A549 (cell line): ENCODE results near the gene TRIM59.

Source experiments
- BHLHE40 ChIP-seq: IDR thresholded peaks from 2 replicates; pipeline ENCODE4 v1.6.1; 2012; ENCODE audit warnings: low read depth, low read length, inconsistent platforms
- CEBPB ChIP-seq, 2 experiments: fragments of >200 bp in 1 of 2; sonication (Bioruptor Twin) in 1 of 2; formaldehyde crosslinking in 1 of 2; IDR thresholded peaks; 2 replicates each; pipeline ENCODE4 v1.6.1; 2012 to 2016
- CHD2 ChIP-seq: fragments of 150-350 bp; IDR thresholded peaks from 2 replicates; pipeline ENCODE4 v1.6.1; 2014; ENCODE audit warnings: low read length; ENCODE audit not compliant: partially characterized antibody
- CTCF ChIP-seq: fragments of >200 bp; sonication (Bioruptor Twin); formaldehyde crosslinking; IDR thresholded peaks from 3 replicates; pipeline ENCODE4 v1.5.1; 2016
- EP300 ChIP-seq, 2 experiments: fragments of >200 bp; sonication (Bioruptor Twin); formaldehyde crosslinking; IDR thresholded peaks; 2 replicates in 1 of 2; 3 replicates in 1 of 2; pipeline ENCODE4 v1.6.1; 2016 to 2017
- HEYL ChIP-seq: fragments of 250-450 bp; sonication (Bioruptor Pico); IDR thresholded peaks from 2 replicates; pipeline ENCODE4 v1.8.0; 2021; ENCODE audit warnings: mild to moderate bottlenecking, moderate library complexity
- JUNB ChIP-seq: fragments of >200 bp; sonication (Bioruptor Twin); formaldehyde crosslinking; IDR thresholded peaks from 2 replicates; pipeline ENCODE4 v1.6.1; 2016
- POLR2A ChIP-seq: IDR thresholded peaks from 2 replicates; pipeline ENCODE4 v1.6.1; 2012; ENCODE audit warnings: mild to moderate bottlenecking, low read length
- POLR2AphosphoS2 ChIP-seq: conservative IDR thresholded peaks from 2 replicates; pipeline ENCODE4 v1.6.1; 2012; ENCODE audit warnings: low read length, improper control_type of control experiment, inconsistent platforms
- REST ChIP-seq: fragments of 200-600 bp; sonication (generic); IDR thresholded peaks from 2 replicates; pipeline ENCODE4 v1.6.1; 2016; ENCODE audit warnings: antibody characterized with exemption, mild to moderate bottlenecking, moderate library complexity
- TF ChIP-seq, protein P1 (sequence below): fragments of >200 bp; sonication (Bioruptor Twin); formaldehyde crosslinking; IDR thresholded peaks from 2 replicates; pipeline ENCODE4 v1.6.1; 2016
- TF ChIP-seq, protein P2 (sequence below): IDR thresholded peaks from 2 replicates; pipeline ENCODE4 v1.6.1; 2012
- TF ChIP-seq, protein P3 (sequence below): fragments of 150-350 bp; IDR thresholded peaks from 2 replicates; pipeline ENCODE4 v1.6.1; 2014; ENCODE audit warnings: low read depth, mild to moderate bottlenecking, low read length

- TF ChIP-seq CTCF, result no peak
- no peak for TF ChIP-seq CHD2
- TF ChIP-seq EP300 (IDR thresholded peaks at IDR 0.05), result no peak
- TF ChIP-seq POLR2AphosphoS2, result no peak
- no peak for TF ChIP-seq JUNB
- TF ChIP-seq POLR2A, result no peak
- TF ChIP-seq REST, result no peak
- no peak for TF ChIP-seq HEYL (CRISPR knock-in tag)
- TF ChIP-seq, protein P1, sequence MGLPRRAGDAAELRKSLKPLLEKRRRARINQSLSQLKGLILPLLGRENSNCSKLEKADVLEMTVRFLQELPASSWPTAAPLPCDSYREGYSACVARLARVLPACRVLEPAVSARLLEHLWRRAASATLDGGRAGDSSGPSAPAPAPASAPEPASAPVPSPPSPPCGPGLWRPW, result no peak
- TF ChIP-seq, protein P2, sequence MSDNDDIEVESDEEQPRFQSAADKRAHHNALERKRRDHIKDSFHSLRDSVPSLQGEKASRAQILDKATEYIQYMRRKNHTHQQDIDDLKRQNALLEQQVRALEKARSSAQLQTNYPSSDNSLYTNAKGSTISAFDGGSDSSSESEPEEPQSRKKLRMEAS, result no peak
- TF ChIP-seq CEBPB (IDR thresholded peaks at IDR 0.05), result no peak
- TF ChIP-seq, protein P3, sequence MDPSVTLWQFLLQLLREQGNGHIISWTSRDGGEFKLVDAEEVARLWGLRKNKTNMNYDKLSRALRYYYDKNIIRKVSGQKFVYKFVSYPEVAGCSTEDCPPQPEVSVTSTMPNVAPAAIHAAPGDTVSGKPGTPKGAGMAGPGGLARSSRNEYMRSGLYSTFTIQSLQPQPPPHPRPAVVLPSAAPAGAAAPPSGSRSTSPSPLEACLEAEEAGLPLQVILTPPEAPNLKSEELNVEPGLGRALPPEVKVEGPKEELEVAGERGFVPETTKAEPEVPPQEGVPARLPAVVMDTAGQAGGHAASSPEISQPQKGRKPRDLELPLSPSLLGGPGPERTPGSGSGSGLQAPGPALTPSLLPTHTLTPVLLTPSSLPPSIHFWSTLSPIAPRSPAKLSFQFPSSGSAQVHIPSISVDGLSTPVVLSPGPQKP, result no peak
- TF ChIP-seq BHLHE40, result no peak
These were observed 20.6 kb upstream of the TRIM59 start for GRCh38 chr3:160470181-160470580.
